OCI-M1 (cell line): ENCODE measurements around the gene PIGS.

Experiments used
- DNase-seq: peaks from one replicate; lab custom pipeline; 2025; lab: John Stamatoyannopoulos, UW

Gene PIGS

DNA sequence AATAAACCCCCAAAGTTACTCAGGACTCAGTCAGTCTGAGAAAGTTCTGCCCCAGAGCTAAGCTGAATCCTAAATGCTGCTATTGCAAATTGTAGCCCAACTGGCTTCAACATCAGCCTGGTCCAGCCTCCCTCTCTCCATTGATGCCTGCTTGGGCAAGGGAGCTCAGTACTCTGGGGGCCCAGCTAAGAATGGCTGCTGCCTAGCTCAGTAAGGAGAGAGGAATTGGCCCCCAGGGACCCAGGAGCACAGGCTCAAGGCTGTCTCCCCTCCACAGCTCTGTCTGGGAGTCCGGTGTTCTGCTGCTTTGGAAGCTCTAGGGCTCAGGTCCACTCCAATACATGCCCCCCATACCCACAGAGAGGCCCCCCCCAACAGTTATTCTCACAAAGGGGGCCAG lies 20.5 kb downstream of the PIGS start:
- DNase-seq: no peak

DNA sequence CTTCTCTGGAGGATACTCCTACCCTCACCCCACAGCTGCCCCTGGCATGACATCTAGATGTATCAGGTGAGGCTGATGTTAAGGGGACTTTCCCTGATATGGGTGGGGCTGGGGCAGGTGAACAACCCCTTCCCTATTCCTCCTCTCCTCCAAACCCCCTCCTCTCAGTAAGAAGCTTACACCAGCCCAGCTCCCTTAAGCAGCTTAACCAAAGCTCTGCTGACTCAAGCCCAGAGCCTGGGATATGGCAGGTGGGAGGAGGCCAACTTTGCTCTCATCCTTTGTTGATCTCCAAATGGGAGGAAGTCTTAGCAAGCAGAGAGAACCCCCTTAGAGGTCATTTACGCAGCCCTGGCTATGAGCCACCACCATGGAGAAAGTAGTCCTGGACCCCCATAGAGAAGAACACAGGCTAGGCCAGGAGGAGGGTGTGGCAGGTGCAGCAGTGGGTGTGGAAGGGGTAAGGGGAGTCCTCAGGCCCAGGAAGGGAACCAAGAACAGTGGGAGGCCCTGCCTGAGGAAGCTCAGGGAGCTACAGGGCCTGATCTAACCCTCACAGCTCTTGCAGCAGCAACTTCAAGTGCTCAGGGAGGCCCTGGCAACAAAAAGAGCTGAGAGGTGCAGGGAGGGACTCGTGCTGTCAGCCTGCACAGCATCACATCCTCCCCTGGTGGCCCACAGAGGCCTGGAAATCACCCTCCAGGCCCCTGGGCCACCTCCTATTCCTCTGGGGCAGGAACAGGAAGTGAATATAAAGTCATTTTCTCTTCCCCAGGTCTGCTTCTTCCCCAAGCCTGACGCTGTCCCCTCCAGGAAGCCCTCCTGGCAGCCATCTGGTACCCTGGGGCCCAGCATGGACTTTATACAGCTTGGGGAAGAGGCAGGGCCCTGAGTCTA lies 21.8 kb downstream of the PIGS start:
- peak; percentile 27 for DNase-seq

DNA sequence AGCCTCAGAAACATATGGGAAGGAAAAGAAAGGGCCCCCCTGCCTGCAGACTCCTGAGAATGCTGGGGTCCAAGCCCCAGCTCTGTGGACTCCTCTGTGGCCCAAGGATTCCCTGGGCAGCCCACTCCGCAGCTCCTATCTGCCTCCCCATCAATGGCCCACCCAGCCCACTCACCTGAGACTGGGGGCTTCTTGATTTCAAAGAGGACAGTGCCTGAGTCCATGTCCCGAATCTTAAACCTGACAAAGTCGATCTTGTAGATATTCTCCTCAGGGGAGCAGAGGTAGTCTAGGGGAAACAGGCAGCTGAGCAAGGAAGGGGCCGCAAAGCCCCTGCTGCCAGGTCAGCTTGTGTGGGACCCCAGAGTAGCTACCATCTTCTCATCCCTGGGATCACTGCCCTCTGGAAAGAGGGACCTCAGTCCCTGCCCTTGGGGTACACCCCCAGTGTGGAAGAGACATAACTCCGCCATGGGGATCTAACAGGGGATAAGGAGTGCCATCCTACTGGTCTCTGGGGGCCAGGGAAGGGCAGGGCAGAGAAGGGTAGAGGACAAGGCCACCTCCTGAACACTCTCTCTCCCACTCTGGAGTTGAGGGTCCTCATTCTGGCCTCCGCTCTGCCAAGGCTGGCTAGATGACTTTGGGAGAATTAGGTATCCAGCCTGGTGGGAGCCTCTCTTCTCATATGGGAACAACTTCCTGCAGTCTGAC lies 22.8 kb downstream of the PIGS start:
- DNase-seq: no peak

DNA sequence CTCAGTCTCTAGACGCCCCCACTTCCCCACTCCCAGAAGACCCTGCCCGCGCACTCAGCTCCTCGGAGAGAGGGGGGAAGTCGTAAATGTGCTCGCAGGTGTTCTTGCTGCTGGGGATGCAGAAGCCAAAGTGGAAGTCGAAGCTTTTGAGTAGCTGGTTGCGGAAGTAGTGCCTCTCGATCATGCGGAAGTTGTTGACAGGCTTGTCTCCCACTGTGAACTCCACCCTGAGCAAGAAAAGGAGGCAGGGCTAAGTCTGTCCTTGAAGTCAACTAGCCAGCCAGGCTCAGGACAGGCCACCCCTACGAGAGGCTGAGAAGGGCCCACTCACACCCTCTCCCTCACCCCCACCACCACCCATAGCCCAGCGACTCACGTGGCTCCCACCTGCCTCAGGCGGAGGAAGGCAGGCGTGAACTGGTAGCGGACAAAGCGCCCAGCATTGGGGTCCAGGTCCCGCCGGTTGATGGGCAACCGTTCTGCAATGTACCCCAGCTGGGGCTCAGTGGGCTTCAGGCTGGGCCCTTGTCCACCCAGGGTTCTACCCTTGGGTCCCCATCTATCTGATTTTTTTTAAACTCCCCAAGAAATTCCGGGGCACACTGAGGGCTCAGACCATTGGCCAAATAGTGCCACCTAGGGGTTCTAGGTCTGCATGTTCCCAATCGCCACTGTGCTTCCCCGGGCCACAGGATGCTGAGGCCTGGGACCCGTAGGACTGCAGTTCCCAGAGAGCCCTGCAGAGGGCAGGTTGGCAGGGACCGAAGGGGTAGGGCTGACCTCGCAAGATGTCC lies 23.5 kb downstream of the PIGS start:
- DNase-seq: peak; percentile 94

DNA sequence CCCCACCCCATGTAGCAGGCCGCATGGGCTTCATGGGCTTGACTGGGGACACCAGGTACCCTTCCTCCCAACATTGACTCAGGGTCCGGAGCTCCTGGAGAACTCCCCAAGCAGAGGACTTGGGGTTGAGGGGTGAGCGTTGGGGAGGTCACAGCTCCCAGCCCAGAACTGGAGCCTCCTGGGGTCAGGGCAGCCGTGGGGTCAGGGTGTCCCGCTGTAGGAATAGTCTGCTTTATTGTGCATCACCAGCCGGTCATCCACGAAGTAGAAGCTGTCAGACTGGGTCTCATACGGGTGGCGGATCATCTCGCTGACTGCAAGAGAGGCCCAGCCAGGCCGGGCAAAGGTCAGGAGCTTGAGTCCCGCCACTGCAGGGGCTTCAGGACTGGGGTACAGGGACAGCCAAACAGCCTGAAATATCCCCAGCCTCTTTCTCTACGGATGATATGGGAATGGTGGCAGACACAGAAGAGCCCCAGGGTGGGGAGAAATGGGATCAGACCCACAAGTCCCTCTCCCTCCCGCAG lies 24.2 kb downstream of the PIGS start:
- DNase-seq: no peak

DNA sequence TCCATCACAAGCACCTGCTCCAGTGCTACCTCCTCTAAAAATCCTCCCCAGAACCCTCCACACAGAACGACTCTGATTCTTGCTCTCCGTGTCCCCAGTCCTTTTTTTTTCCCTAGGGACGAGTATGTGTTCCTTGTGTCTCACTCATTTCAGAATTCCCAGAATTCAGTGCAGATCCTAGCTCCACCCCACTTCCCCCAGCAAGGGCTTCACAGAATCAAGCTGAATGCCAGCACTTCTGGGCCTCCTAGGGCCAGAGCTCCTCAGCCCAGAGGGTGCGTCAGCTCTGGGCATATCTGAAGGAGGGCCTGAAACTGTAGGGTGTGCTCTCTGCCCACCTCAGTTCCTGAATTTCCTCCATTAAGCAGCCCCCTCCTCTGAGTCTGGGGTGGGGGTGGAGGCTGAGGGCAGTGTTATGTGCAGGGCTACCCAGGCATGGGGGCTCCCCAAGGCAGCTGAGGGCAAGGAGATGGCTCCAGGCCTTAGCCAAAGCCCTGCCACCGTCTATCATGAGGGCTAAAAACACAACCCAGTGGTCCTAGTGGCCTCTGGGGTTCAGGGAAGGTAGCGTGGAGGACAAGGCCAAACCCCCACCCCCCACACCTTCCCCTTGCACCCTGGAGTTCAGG lies 25.4 kb downstream of the PIGS start:
- no peak for DNase-seq

DNA sequence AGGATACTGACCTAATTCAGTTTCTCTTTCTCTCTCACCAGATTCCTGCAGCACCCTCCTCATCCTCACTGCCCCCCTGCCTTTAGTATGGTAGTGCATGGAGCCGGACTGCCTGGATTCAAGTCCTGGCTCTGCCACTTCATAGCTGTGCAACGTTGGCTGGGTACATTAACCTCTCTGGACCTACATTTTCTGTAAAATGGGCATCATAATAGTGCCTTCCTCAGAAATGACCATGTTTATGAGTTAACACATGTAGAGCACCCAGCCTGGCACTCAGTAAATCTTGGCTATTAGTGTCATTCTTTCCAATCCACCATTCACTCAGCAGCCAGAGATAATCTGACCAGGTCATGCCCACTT lies 26.2 kb downstream of the PIGS start:
- no peak for DNase-seq

DNA sequence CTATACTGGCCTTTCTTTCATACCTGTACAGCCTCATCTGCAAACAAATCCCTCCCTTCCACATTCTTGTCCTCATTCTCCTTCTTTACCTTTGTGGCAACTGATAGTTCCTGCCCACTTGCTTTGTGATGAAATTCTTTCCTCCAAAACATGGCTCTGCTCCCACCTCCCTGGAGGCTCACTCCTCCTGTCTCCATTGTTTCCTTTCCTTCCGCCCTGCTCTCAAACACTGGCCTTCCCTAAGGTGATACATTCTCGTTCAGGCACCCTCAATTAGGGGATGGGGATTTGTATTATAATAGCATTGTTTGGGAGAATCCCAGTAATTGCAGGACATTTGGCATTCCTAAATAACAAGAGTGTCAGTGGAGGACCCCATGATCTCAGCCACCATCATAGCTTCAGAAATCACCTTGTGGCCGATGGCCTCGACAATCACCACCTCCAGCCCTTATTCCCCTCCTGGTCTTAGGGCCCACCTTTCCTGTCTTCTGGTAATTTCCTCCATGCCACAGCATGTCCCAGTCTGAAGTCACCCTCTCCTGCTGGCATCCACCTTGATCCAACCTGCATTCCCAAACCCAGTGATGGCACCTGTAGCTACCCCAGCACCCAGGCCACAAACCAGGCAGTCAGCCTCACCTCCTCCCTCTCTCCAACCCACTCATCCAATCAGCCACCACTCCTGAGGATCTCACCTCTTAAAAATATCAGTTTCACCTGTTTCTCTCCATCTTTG lies 26.8 kb downstream of the PIGS start:
- no peak for DNase-seq

DNA sequence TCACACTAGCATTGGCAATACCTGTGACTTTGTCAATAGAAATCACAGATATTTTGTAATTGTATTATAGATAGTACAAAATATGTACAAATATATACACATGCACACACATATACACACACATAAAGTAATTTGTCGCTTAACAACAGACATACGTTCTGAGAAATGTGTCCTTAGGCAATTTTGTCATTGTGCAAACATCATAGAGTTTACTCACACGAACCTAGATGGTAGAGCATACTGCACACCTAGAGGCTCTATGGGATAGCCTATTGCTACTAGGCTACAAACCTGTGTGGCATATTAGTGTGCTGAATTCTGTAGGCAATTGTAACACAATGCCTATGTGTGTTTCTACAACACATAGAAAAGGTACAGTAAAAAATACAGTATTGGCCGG lies 29.9 kb downstream of the PIGS start:
- DNase-seq: no peak

DNA sequence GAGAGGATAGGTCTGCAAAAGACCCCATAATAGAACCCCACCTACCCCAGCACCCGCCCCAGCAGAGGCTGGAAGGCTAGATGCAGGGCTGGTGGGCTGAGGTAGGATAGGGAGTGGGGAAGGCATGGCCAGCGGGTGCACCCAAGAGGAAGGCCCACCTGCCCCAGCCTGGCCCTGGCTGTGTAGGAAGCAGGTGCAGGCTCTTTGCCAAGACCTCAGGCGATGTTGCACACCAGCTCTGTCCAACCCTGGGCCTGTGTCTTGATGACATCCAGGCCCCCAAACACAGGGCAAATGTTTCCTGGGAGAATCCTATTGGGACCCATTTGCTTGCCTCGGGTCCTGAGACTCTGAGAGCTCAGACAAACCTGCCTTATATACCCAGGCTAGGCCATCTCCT lies 31.1 kb downstream of the PIGS start:
- DNase-seq: no peak

DNA sequence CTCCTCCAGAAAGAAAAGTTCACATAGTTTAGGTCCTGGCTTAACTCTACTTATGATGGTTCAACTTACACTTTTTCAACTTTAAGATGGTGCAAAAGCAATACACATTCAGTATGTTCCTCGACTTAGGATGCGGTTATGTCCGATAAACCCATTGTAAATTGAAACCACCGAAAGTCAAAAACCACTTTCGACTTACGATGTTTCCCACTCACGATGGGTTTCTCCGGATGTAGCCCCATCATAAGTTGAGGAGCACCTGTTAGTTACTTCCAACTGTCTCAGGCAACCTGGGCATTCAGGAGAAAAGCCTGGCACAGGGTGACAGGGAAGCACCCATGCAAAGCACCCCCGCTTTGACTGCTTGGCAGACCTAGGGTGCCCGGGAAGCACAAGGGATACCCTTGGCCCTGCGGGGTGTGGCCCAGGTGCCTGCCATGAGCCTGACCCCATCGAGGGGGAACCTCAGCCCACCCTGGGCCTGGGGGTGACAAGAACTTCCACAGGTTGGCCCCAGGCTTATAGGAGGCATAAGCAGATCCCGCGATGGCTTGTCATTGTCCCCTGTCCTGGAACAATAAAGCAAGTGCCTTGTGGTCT lies 32.9 kb downstream of the PIGS start:
- no peak for DNase-seq

DNA sequence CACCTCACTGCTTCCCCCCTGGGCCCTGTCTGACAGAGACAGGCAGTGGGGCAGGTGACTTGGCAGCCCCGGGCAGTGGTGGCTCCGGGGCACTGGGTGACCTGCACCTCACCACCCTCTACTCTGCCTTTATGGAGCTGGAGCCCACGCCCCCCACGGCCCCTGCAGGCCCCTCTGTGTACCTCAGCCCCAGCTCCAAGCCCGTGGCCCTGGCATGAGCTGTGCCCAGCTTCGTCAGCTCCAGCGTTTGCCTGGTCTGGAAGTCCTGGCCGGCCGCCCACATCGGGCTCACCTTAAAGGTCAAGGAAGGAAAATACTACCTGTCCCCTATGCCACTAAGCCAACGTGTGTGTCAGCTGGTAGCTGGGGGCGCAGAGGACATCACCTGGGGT lies 34.1 kb downstream of the PIGS start:
- no peak for DNase-seq

DNA sequence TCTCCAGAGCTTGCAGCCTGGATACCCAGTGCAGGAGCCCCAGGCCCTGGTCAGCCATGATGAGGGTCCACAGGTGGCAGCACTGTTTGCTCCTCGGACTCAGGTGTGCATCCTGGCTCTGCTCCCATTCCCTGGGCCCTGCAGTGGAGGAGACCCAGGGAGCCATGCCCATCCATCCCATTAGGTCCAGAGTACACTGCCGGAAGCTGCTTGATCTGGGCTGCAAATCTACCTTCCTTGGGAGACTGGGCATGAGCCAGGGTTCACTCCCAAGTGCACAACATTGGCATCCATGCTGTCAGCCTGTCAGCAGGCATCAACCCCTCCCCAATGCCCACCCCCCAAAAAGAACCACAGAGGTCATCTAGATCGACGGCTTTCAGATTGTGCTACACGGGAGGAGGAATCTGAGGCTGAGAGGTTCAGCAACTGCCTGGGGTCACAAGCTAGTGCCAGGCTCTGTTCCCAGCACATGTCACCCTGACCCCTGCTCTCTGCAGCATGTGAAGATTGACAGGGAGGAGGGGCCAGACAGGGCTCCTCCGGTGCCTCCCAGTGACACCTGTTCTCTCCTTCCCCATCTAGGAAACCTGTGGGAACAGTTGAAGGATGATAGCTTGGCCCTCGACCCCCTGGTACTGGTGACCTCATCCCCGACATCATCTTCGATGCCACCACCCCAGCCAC lies 34.6 kb downstream of the PIGS start:
- no peak for DNase-seq

DNA sequence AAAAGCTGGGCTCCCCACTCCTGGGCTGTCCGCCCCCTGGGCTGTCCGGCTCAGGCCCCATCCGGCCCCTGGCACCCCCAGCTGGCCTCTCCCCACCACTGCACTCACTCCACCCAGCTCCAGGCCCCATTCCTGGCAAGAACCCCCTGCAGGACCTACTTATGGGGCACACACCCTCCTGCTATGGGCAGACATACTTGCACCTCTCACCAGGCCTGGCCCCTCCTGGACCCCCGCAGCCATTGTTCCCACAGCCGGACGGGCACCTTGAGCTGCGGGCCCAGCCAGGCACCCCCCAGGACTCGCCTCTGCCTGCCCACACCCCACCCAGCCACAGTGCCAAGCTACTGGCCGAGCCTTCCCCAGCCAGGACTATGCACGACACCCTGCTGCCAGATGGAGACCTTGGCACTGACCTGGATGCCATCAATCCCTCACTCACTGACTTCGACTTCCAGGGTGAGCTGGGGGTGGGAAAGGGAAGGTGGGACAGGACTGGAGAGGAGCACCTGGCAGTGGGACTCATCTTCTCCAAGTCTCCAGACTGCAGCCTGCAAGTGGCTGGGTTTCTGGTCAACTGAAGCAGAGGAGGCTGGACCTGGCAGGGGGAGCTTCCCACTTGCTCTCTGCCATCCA lies 36.5 kb downstream of the PIGS start:
- DNase-seq: no peak

DNA sequence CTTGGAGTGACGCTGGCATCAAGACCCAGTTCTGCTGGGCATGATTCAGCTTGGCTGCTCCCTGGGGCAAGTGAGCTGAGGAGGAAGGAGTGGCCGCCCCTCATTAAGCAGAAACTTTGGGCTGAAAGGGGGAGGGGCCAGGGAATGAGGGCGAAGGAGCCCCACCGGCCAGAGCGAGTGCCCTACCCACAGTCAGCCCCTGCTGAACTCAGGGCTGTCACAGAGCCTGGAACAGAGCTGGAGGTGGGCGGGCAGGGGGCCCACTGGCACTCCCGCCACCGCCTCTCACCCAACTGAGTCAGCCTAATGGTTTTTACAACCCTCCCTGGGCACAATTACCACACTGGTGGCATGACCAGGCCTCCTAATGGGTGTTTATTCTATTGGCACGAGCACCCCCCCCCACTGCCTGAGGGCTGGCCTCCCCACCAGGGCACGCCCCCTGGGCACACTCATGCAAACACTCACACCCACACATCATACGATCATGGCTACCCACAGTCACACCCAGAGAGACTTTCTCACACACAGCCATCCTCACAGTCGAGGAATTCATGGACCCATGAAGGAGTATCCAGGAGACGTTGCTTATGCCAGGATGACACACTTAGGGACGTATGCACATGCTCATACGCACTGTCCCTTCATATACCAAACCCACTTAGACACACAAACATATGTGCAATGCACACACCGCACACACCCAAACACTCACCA lies 38.1 kb downstream of the PIGS start:
- DNase-seq: no peak

DNA sequence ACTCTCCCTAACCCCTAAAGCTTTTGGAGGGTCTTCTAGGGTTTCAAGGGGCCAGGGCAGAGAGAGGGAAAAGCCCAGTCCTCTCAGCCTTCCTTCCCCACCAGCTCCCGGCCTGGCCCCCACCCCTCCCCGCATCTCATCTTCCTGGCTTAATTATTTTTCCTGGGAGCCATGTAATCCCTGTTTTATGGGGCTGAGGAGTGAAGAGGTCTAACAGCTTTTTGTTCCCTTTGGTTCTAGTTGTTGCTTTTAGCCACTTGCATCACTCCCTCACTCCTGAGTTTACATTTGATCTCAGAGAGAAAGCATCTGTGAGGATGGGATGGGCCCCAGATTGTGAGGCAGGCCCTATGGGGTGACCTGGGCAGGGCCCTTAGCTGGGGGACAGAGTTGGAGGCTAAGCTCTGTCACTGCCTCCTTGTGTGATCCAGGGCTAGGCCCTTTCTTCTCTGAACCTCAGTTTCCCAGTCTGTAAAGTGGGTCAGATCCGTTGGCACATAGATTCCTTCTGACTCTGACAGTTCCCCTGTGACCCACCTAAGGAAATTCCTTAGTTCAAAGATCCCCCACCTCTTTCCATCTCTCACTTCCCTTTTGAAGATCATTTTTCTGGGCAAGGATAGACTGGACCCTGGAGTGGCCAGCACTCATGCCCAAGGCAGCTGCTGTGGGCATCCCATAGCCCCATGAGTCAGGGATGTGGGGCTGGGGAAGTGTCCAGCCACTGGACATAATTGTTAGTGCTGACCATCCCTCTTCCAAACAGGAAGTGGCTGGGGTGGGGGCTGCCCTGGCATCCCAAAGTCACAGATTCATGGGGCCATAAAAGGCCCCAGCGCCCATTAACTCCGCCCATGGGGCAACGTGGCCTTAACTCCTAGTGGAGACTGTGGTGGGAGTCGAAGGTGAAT lies 39.0 kb downstream of the PIGS start:
- no peak for DNase-seq

DNA sequence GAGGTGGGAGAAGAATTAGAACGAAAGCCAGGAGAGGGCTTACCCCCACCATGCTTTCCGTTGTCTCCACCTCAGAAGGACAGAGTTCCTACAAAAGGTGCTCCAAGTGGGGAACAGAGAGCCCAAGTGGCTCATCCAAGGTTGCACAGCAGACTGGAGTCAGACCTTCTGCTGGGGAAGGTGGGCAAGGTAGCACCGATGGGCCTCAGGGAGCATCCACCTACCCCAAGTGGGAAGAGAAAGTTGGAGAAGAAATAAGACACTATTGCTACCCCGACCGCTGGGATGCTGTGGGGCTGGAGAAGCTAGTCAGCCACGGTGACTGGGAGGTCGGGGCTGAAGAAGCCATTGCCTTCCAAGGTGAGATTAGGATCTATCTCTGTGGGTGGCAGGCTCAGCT lies 40.4 kb downstream of the PIGS start:
- no peak for DNase-seq

DNA sequence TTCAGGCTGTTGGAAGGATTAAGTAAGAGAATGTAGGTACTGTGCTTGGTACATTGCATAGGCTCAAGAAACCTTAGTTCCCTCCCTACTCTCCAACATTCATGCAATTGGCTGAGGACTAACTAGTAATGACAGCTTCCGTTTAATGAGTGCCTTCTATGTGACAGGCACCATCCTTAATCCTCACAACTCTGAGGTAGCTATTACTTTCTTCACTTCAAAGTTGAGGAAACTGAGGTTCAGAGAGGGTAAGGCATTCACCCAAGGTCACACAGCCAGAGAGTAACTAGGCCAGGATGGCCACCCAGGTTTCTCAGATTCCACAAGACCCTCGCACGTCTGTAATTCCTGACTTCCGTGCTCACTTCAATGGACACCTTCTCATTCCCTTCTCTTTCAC lies 41.1 kb downstream of the PIGS start:
- no peak for DNase-seq
